Measurements from ENCODE around the gene FOLR2. TPM values are rescaled to one million over a fixed set of nuclear protein-coding genes. Genes with fewer than 3 reads are reported as not detected.

The FOLR2 gene
- total and polyA plus RNA-seq, 2 of the 8 experiments (the other 6 are each of a cell fraction or from before 2014, with no cell fraction given): not detected

DNA sequence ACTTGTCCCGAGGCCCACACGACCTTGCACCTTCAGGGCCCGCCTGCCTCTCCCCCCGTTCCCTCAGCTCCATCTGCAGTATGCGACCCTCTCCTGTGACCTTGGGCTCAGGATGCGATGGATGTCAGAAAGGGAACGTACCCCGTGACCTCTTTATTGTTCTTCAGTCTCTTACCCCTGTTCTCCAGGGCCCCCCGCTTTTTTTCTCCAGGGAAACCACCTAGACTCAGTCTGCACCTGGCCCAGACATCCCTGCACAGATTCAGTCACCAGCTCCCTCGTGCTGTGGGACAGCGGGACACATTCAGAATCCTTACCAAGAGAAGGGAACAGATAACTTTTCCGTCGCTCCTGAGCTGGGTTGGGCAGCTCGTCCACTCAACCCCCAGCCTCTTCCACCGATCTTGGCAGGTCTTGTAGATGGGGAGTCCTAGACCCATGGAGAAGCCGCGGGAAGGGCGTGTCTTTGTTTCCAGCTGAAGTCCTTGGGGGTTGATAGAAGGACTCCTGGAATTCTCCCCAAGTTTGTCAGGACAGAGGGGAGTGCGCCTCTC lies 28.7 kb downstream of the FOLR2 start (continued):
- no peak for TF ChIP-seq SRF (IDR thresholded peaks at IDR 0.05; ENCODE audit: low read depth, low read length)
- TF ChIP-seq POU5F1 (IDR thresholded peaks at IDR 0.05; ENCODE audit: low read depth, low read length): no peak

Data from H1 (cell line).